MM.1S (cell line): Measurements from ENCODE around the gene MAPKAP1.
"Not testable (repeated sequence)": the region's sequence is repeated elsewhere in the genome, so short reads cannot be mapped to it uniquely, and the experiment has no call there.

Experiments
- DNase-seq: peaks from one replicate; pipeline ENCODE4 v3.0.0-alpha.2; 2015
- H2AFZ ChIP-seq: fragments of 300-600 bp; sonication (generic); 2 replicates; pipeline ENCODE4 v1.6.0; 2016; ENCODE audit warnings: antibody characterized with exemption, low read length
- H3F3A ChIP-seq: fragments of 300-600 bp; sonication (generic); 2 replicates; pipeline ENCODE4 v1.6.1; 2016; ENCODE audit warnings: mild to moderate bottlenecking, antibody characterized with exemption, low read length, moderate library complexity, mixed read lengths; ENCODE audit not compliant: insufficient read depth
- H3K27ac ChIP-seq: fragments of 300-600 bp; sonication (generic); 2 replicates; pipeline ENCODE4 v1.5.1; 2016; ENCODE audit warnings: mild to moderate bottlenecking, low read length
- H3K27me3 ChIP-seq: fragments of 300-600 bp; sonication (generic); replicated peaks from 2 replicates; pipeline ENCODE4 v1.6.0; 2016; ENCODE audit warnings: low read length; ENCODE audit not compliant: insufficient read depth
- H3K36me3 ChIP-seq: fragments of 300-600 bp; sonication (generic); replicated peaks from 2 replicates; pipeline ENCODE4 v1.6.1; 2016; ENCODE audit warnings: mild to moderate bottlenecking, low read length, mixed read lengths; ENCODE audit not compliant: insufficient read depth
- H3K4me1 ChIP-seq: fragments of 300-600 bp; sonication (generic); 2 replicates; pipeline ENCODE4 v1.6.1; 2016; ENCODE audit warnings: low read length, mixed read lengths
- H3K4me2 ChIP-seq: fragments of 300-600 bp; sonication (generic); 2 replicates; pipeline ENCODE4 v1.6.0; 2016; ENCODE audit warnings: low read depth, low read length
- H3K4me3 ChIP-seq: fragments of 300-600 bp; sonication (generic); 2 replicates; pipeline ENCODE4 v1.5.1; 2016; ENCODE audit warnings: low read length, mixed read lengths
- H3K79me2 ChIP-seq: fragments of 300-600 bp; sonication (generic); 2 replicates; pipeline ENCODE4 v1.6.1; 2016; ENCODE audit warnings: mixed run types, low read length, mixed read lengths
- H3K9ac ChIP-seq: fragments of 300-600 bp; sonication (generic); 2 replicates; pipeline ENCODE4 v1.6.1; 2016; ENCODE audit warnings: low read length, mixed read lengths
- H3K9me2 ChIP-seq: fragments of 300-600 bp; sonication (generic); replicated peaks from 2 replicates; pipeline ENCODE4 v1.6.1; 2016; ENCODE audit warnings: mild to moderate bottlenecking, low read length, mixed read lengths; ENCODE audit not compliant: insufficient read depth
- H3K9me3 ChIP-seq: fragments of 300-600 bp; sonication (generic); replicated peaks from 2 replicates; pipeline ENCODE4 v1.6.1; 2016; ENCODE audit warnings: mild to moderate bottlenecking, low read length, mixed read lengths; ENCODE audit not compliant: insufficient read depth
- H4K20me1 ChIP-seq: fragments of 300-600 bp; sonication (generic); 2 replicates; pipeline ENCODE4 v1.6.1; 2016; ENCODE audit warnings: mild to moderate bottlenecking, low read length, moderate library complexity, mixed read lengths; ENCODE audit not compliant: insufficient read depth
- EZH2 ChIP-seq: fragments of 300-600 bp; sonication (generic); optimal IDR thresholded peaks from 2 replicates; pipeline ENCODE3; 2017; ENCODE audit warnings: low read depth, mild to moderate bottlenecking, antibody characterized with exemption, low read length, mixed read lengths
- EZH2phosphoT487 ChIP-seq: fragments of 300-600 bp; sonication (generic); IDR thresholded peaks from 2 replicates; pipeline ENCODE4 v1.6.1; 2018; ENCODE audit warnings: antibody characterized with exemption, low read length
- TF ChIP-seq, protein P1 (sequence below): fragments of 300-600 bp; sonication (generic); IDR thresholded peaks from 2 replicates; pipeline ENCODE4 v1.5.1; 2016; ENCODE audit warnings: antibody characterized with exemption, low read length, mixed read lengths

The MAPKAP1 gene

DNA sequence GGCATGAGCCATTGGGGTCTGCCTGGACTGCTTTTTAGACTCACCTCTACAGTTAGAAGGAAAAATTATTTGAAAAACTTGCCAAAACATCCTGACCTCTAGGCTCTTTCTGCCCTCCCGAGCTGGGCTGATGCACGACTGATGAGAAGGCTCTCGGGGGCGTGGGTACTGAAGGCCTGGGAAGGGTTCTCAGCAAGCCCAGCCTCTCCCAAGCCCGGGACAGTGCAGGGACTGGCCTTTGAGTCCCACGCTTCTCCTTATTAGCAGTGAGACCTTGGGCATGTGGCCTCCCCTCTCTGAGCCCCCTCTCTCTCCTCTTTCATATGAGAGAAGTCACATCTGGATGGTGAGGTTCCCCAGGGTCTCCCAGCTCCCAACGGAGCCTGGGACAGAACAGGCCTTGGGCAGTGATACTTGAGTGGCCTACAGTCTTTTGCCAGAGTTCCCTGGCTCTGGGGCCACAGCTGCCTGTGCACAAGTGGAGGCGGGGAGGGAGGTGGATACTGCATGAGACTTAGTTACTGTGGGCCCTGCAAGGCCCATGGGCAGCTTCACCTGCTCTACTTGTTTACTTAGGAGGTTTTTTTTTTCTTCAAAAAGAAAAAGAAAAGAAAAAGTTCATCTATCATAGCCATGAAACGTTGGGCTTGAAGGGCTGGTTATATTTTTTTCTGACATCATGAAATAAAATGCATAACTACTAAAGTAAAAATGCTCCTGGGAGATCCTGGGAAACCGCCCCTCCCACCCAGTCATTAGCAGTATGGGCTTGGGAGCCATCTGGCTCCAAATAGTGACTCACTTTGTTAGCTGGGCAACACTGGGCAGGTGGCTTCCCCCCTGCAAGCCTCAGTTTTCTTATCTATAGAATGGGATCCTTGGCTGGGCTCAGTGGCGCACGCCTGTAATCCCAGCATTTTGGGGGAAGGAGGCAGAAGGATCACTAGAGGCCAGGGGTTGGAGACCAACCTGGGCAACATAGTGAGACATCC, 306.0 kb downstream of the MAPKAP1 start:
- DNase-seq, result no peak
- no peak overlapping the region for H2AFZ ChIP-seq
- no peak overlapping the region for H3K4me3 ChIP-seq

DNA sequence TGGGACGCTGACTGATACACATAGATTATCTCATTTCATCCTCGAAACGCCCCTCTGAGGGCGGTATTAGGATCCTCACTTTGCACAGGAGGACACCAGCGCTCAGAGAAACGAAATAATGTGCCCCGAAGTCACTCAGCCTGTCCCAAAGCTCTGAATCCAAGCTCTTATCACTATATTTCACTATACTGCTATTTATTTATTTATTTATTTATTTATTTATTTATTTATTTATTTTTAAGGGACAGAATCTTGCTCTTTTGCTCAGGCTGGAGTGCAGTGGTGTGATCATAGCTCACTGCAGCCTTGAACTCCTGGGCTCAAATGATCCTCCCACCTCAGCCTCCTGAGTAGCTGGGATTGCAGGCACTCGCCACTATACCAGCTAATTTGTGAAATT, 306.8 kb downstream of the MAPKAP1 start:
- not testable (repeated sequence) for H4K20me1 ChIP-seq, H2AFZ ChIP-seq, H3K27me3 ChIP-seq, H3K9ac ChIP-seq, H3K4me2 ChIP-seq, H3K27ac ChIP-seq, H3K4me1 ChIP-seq, H3K79me2 ChIP-seq, H3K9me2 ChIP-seq, H3K9me3 ChIP-seq, H3K36me3 ChIP-seq, H3F3A ChIP-seq, H3K4me3 ChIP-seq, DNase-seq

More for the DNA sequence above, 306.0 kb downstream of the MAPKAP1 start:
- TF ChIP-seq, protein P1, sequence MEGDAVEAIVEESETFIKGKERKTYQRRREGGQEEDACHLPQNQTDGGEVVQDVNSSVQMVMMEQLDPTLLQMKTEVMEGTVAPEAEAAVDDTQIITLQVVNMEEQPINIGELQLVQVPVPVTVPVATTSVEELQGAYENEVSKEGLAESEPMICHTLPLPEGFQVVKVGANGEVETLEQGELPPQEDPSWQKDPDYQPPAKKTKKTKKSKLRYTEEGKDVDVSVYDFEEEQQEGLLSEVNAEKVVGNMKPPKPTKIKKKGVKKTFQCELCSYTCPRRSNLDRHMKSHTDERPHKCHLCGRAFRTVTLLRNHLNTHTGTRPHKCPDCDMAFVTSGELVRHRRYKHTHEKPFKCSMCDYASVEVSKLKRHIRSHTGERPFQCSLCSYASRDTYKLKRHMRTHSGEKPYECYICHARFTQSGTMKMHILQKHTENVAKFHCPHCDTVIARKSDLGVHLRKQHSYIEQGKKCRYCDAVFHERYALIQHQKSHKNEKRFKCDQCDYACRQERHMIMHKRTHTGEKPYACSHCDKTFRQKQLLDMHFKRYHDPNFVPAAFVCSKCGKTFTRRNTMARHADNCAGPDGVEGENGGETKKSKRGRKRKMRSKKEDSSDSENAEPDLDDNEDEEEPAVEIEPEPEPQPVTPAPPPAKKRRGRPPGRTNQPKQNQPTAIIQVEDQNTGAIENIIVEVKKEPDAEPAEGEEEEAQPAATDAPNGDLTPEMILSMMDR, result no peak
- TF ChIP-seq EZH2 (no peak), EZH2phosphoT487 (no peak)
- Histone ChIP-seq H3K79me2 (no peaks in the 10 kb centered on the region), H3K27ac (no peak overlapping the region), H3K4me2 (no peak overlapping the region), H3K27me3 (no peaks in the 10 kb centered on the region), H3K9me3 (no peaks in the 10 kb centered on the region), H4K20me1 (no peaks in the 10 kb centered on the region), H3K9me2 (no peaks in the 10 kb centered on the region), H3K4me1 (no peaks in the 10 kb centered on the region), H3F3A (no peaks in the 10 kb centered on the region), H3K9ac (no peak overlapping the region), H3K36me3 (no peaks in the 10 kb centered on the region)

DNA sequence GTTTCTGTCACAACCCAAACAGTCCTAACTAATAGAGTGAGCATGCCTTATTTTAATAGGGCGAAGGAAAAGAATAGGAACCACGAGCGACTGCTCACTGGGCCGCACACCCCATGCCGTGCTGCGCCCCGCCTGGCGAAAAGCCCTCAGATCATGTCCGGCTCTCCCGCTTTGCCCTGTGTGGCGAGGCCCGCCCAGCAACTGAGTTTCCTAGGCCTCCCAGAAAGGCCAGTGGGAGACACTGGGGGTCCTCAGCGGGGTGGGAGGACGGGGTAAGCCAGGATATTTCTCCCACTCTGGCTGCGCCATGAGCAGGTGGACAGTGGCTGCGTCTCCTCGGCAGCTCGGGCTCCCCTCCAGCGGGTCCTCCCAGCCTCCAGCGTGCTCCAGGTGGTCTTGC, 307.3 kb downstream of the MAPKAP1 start:
- no peaks in the 10 kb centered on the region for H3K27me3 ChIP-seq
- no peaks in the 10 kb centered on the region for H3K36me3 ChIP-seq
- no peaks in the 10 kb centered on the region for H3K79me2 ChIP-seq
- H3F3A ChIP-seq, result no peaks in the 10 kb centered on the region
- no peak overlapping the region for H3K27ac ChIP-seq
- DNase-seq, result no peak
- H3K9me2 ChIP-seq, result no peaks in the 10 kb centered on the region
- no peaks in the 10 kb centered on the region for H4K20me1 ChIP-seq
- H2AFZ ChIP-seq, result no peak overlapping the region
- H3K4me1 ChIP-seq, result no peaks in the 10 kb centered on the region
- no peak overlapping the region for H3K4me2 ChIP-seq
- no peak overlapping the region for H3K9ac ChIP-seq
- H3K4me3 ChIP-seq, result no peak overlapping the region
- TF ChIP-seq EZH2phosphoT487, result no peak
- TF ChIP-seq EZH2, result no peak
- TF ChIP-seq, protein P1, result no peak
- H3K9me3 ChIP-seq, result no peaks in the 10 kb centered on the region

DNA sequence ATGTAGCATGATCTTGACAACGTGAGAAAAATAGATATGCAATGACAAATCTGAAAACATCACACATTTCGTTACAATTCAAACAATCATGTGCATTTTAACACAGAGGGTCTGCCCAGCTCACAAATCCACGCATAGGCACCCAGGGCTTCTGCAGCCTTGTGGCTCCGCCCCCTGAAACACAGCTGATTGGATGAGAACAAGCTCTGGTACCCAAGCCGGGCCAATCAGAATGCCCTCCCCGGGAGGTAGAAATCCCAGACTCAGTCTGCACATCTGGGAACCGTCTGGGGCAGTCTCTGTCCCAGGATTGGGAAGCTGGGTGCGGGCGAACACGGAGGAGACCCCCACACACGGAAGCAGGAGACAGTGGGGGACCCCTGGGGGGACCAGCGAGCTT, 307.8 kb downstream of the MAPKAP1 start:
- no peak for DNase-seq
- no peaks in the 10 kb centered on the region for H3K79me2 ChIP-seq

More for the DNA sequence above, 307.8 kb downstream of the MAPKAP1 start:
- Histone ChIP-seq H3K36me3 (no peaks in the 10 kb centered on the region), H4K20me1 (no peaks in the 10 kb centered on the region), H3F3A (no peaks in the 10 kb centered on the region), H3K9ac (no peak overlapping the region), H2AFZ (no peak overlapping the region), H3K4me2 (no peak overlapping the region), H3K9me3 (no peaks in the 10 kb centered on the region), H3K27ac (no peak overlapping the region), H3K9me2 (no peaks in the 10 kb centered on the region), H3K27me3 (no peaks in the 10 kb centered on the region), H3K4me3 (no peak overlapping the region), H3K4me1 (no peaks in the 10 kb centered on the region)
- TF ChIP-seq EZH2, result no peak
- TF ChIP-seq, protein P1, result no peak
- no peak for TF ChIP-seq EZH2phosphoT487
